A549 (cell line): ENCODE results near the gene HSD17B4. TPM values are rescaled to one million over a fixed set of nuclear protein-coding genes. Genes with fewer than 3 reads are reported as not detected.
A peak's percentile ranks its signal among the peaks of the same experiment; 100 is the strongest.
"Not testable (repeated sequence)": the region's sequence is repeated elsewhere in the genome, so short reads cannot be mapped to it uniquely, and the experiment has no call there.

Source experiments
- ATAC-seq, 2 experiments: fragments of 200-7000 bp in 1 of 2; fragments of >200 bp in 1 of 2; cut with Nextera tagmentation in 1 of 2; cut with Tn5 transposase in 1 of 2; 3 replicates each; pipeline versions ENCODE4 v1.8.0 to v1.9.1; 2018 to 2020; ENCODE audit warnings: mild to moderate bottlenecking in 1 of 2, moderate library complexity in 1 of 2
- CTCF ChIA-PET: fragments of 300-600 bp; sonication (Branson Sonifier 250); formaldehyde crosslinking; extraction: SDS; loops from one replicate; lab custom pipeline; 2021; ENCODE audit warnings: antibody characterized with exemption, inconsistent platforms; lab: Yijun Ruan, JAX
- POLR2A ChIA-PET: fragments of 350-600 bp; formaldehyde crosslinking; extraction: SDS; loops from one replicate; lab custom pipeline; 2021; ENCODE audit warnings: antibody characterized with exemption, inconsistent platforms; lab: Yijun Ruan, JAX
- DNase-seq, 2 experiments: peaks; one replicate each; pipeline versions ENCODE4 v3.0.0 to v3.0.0-alpha.2; 2011 to 2016; ENCODE audit warnings: low read depth in 1 of 2, low spot score in 1 of 2
- FAIRE-seq: peaks from 2 replicates; lab custom pipeline; 2011; peaks lifted over from hg19 to GRCh38; lab: Jason Lieb, UNC
- H3K27ac ChIP-seq, 2 experiments: fragments of >200 bp; sonication (Bioruptor Twin); formaldehyde crosslinking; 3 replicates each; pipeline ENCODE4 v1.5.1; 2016 to 2017
- H3K4me1 ChIP-seq: fragments of >200 bp; sonication (Bioruptor Twin); formaldehyde crosslinking; 3 replicates; pipeline ENCODE4 v1.6.1; 2016
- H3K4me2 ChIP-seq: fragments of >200 bp; sonication (Bioruptor Twin); formaldehyde crosslinking; 3 replicates; pipeline ENCODE4 v1.6.1; 2016
- H3K4me3 ChIP-seq: fragments of >200 bp; sonication (Bioruptor Twin); formaldehyde crosslinking; 3 replicates; pipeline ENCODE4 v1.5.1; 2016
- H3K9me3 ChIP-seq: fragments of >200 bp; sonication (Bioruptor Twin); formaldehyde crosslinking; 3 replicates; pipeline ENCODE4 v1.6.1; 2016
- CBX2 ChIP-seq: fragments of 200-600 bp; sonication (generic); IDR thresholded peaks from 2 replicates; pipeline ENCODE4 v1.6.1; 2016; ENCODE audit warnings: low read depth, mild to moderate bottlenecking, borderline replicate concordance
- CBX8 ChIP-seq: fragments of 200-600 bp; sonication (generic); IDR thresholded peaks from 2 replicates; pipeline ENCODE4 v1.6.1; 2016
- HES2 ChIP-seq: fragments of >200 bp; sonication (Bioruptor Twin); formaldehyde crosslinking; IDR thresholded peaks from 2 replicates; pipeline ENCODE4 v1.6.1; 2016
- KDM1A ChIP-seq: fragments of 200-600 bp; sonication (generic); IDR thresholded peaks from 2 replicates; pipeline ENCODE4 v1.6.1; 2016; ENCODE audit warnings: low read depth, mild to moderate bottlenecking
- MAX ChIP-seq: IDR thresholded peaks from 2 replicates; pipeline ENCODE4 v1.6.1; 2012
- MYC ChIP-seq: IDR thresholded peaks from 2 replicates; pipeline ENCODE4 v1.6.1; 2012; ENCODE audit warnings: mild to moderate bottlenecking, inconsistent platforms, low read length, improper control_type of control experiment, borderline replicate concordance
- NPAS2 ChIP-seq: fragments of 250-450 bp; sonication (Bioruptor Pico); IDR thresholded peaks from 2 replicates; pipeline ENCODE4 v1.8.0; 2022; ENCODE audit warnings: mild to moderate bottlenecking, moderate library complexity, borderline replicate concordance
- NR3C1 ChIP-seq: fragments of >200 bp; sonication (Bioruptor Twin); formaldehyde crosslinking; IDR thresholded peaks from 3 replicates; pipeline ENCODE4 v1.6.1; 2017
- PBX3 ChIP-seq: IDR thresholded peaks from 2 replicates; pipeline ENCODE4 v1.6.1; 2012
- PHF8 ChIP-seq: fragments of 200-600 bp; sonication (generic); IDR thresholded peaks from 2 replicates; pipeline ENCODE4 v1.6.1; 2016; ENCODE audit warnings: low read depth, mild to moderate bottlenecking, antibody characterized with exemption, moderate library complexity, borderline replicate concordance
- RAD21 ChIP-seq, 2 experiments: fragments of >200 bp in 1 of 2; sonication (Bioruptor Twin) in 1 of 2; formaldehyde crosslinking in 1 of 2; IDR thresholded peaks in 1 of 2; conservative IDR thresholded peaks in 1 of 2; 2 replicates in 1 of 2; 3 replicates in 1 of 2; pipeline ENCODE4 v1.6.1; 2012 to 2018; ENCODE audit warnings: inconsistent platforms in 1 of 2
- SREBF2 ChIP-seq: fragments of 450-650 bp; IDR thresholded peaks from 2 replicates; pipeline ENCODE4 v1.6.1; 2014; ENCODE audit warnings: mild to moderate bottlenecking, moderate library complexity
- USF2 ChIP-seq: fragments of 450-650 bp; IDR thresholded peaks from 2 replicates; pipeline ENCODE4 v1.6.1; 2014; ENCODE audit warnings: antibody characterized with exemption
- WGBS: methylation state at CpG from one replicate; pipeline ENCODE4 v1.1.6; 2017; ENCODE audit errors: missing lambda C conversion rate; 5-methylcytosine and 5-hydroxymethylcytosine counted together
- polyA plus RNA-seq, 4 experiments: library from polyadenylated mRNA; depleted of rRNA in 3 of 4; stranded (reverse); fragments of >200 nt; fragmentation: RNase III in 1 of 4; extraction: RNeasy Plus Mini Kit Qiagen cat#74134 plus additional on column Dnase treatment in 1 of 4; gene quantifications; 2 replicates in 3 of 4; 3 replicates in 1 of 4; pipeline ENCODE4 v1.2.3, GENCODE V29; 2011 to 2017

HSD17B4 gene
- polyA plus RNA-seq, 2 of the 4 experiments (the other 2 are of a cell fraction): 121 to 135 TPM

GRCh38 chr5:119439140-119439631, 13.1 kb upstream of the HSD17B4 start (continued):
- no peak for TF ChIP-seq PBX3

- not testable (repeated sequence) for H3K27ac ChIP-seq, H3K9me3 ChIP-seq, H3K4me3 ChIP-seq, FAIRE-seq, H3K4me1 ChIP-seq, DNase-seq
- H3K4me2 ChIP-seq: peak overlapping the region; percentile 62
- 74% methylated on average over 3 of the region's 3 CpGs for WGBS
- ChIA-PET POLR2A (interaction anchor here (1.0 kb wide), 1 partner anchor 451 kb away, joined by 3 read pairs; the partner anchor contains the start of gene DTWD2), CTCF (interaction anchor here (1.5 to 1.9 kb wide), 3 partner anchors 12 to 451 kb away, joined by 4 to 7 read pairs (median 5); partner anchors contain the start of genes DTWD2 and HSD17B4)
- ATAC-seq: peak; percentile 13 to 62; a peak in 2 of 6 replicates
These were observed 12.7 kb upstream of the HSD17B4 start for GRCh38 chr5:119439632-119440031.

- H3K27ac ChIP-seq, CTCF ChIA-PET, DNase-seq, POLR2A ChIA-PET, FAIRE-seq, ATAC-seq, H3K9me3 ChIP-seq, H3K4me1 ChIP-seq, H3K4me3 ChIP-seq, H3K4me2 ChIP-seq: not testable (repeated sequence)
- WGBS: 50% methylated on average over 4 of the region's 4 CpGs
These were observed 7.7 kb upstream of the HSD17B4 start for GRCh38 chr5:119444643-119445042.

GRCh38 chr5:119445544-119445943, 6.8 kb upstream of the HSD17B4 start:
- no peak for TF ChIP-seq KDM1A
- TF ChIP-seq SREBF2: no peak
- TF ChIP-seq USF2: no peak
- no peak for TF ChIP-seq RAD21 (conservative IDR thresholded peaks at IDR 0.05 in 1 of 2, IDR thresholded peaks at IDR 0.05 in 1 of 2)
- no peak for TF ChIP-seq HES2
- TF ChIP-seq MYC: no peak
- no peak for TF ChIP-seq MAX
- no peak for TF ChIP-seq CBX8
- TF ChIP-seq CBX2: no peak
- TF ChIP-seq NPAS2: no peak
- TF ChIP-seq PHF8: no peak
- H3K4me1 ChIP-seq: no peaks in the 10 kb centered on the region
- WGBS: 73% methylated on average over 13 of the region's 13 CpGs
- ChIA-PET CTCF (no interaction called here), POLR2A (no interaction called here)
- H3K4me3 ChIP-seq: no peak overlapping the region
- no peak overlapping the region for H3K4me2 ChIP-seq
- no peaks in the 10 kb centered on the region for H3K9me3 ChIP-seq
- ATAC-seq (no peak), DNase-seq (no peak), FAIRE-seq (no peak)
- no peak overlapping the region for H3K27ac ChIP-seq

- CTCF ChIA-PET: interaction anchor here (1.3 kb wide), 1 partner anchor 37 kb away, joined by 3 read pairs; no protein-coding TSS in a partner anchor
- WGBS: 32% methylated on average over 3 of the region's 3 CpGs
- POLR2A ChIA-PET: no interaction called here
- TF ChIP-seq NR3C1: no peak
- TF ChIP-seq, all 56 proteins: peak for 0
- peaks cover 10% of the 10 kb centered on the region; the same call in 1 of the 3 replicates for H3K4me1 ChIP-seq
- no peak overlapping the region for H3K27ac ChIP-seq
- DNase-seq (no peak), ATAC-seq (no peak), FAIRE-seq (no peak)
- no peaks in the 10 kb centered on the region for H3K9me3 ChIP-seq
- no peak overlapping the region for H3K4me3 ChIP-seq
- H3K4me2 ChIP-seq: no peak overlapping the region
These were observed 2.4 kb upstream of the HSD17B4 start for GRCh38 chr5:119449882-119450281.

- POLR2A ChIA-PET: not testable (repeated sequence)
These were observed 1.7 kb upstream of the HSD17B4 start for GRCh38 chr5:119450627-119451026.

More at GRCh38 chr5:119450627-119451026, 1.7 kb upstream of the HSD17B4 start:
- FAIRE-seq, H3K27ac ChIP-seq, H3K4me3 ChIP-seq, DNase-seq, H3K4me2 ChIP-seq, H3K9me3 ChIP-seq, ATAC-seq: not testable (repeated sequence)
- CTCF ChIA-PET: interaction anchor here (1.3 kb wide), 1 partner anchor 38 kb away, joined by 3 read pairs; no protein-coding TSS in a partner anchor
- H3K4me1 ChIP-seq: peaks cover 10% of the 10 kb centered on the region; the same call in 1 of the 3 replicates
- WGBS: 47% methylated on average over 4 of the region's 4 CpGs
